Ovary (tissue), 3 donors: ENCODE data around the gene GIMD1.
A peak's percentile ranks its signal among the peaks of the same experiment; 100 is the strongest.

Experiments
- CTCF ChIP-seq, 3 donors: fragments of 450-650 bp in 2 of 3; fragments of 200-600 bp in 1 of 3; IDR thresholded peaks; one replicate each; pipeline versions ENCODE4 v1.5.1 to v1.8.0; 2016 to 2022; ENCODE audit warnings: antibody characterized with exemption in 3 of 3, mild to moderate bottlenecking in 1 of 3
- EP300 ChIP-seq: sonication (generic); formaldehyde crosslinking; IDR thresholded peaks from one replicate; pipeline ENCODE4 v1.6.1; 2017; ENCODE audit warnings: antibody characterized with exemption
- donor health status: DM: no; HTN: no; CAD: no.

- TF ChIP-seq CTCF (IDR thresholded peaks at IDR 0.05) (peak in 2 of 3 donors; percentile 15 to 43), EP300 (no peak)
Measured at GRCh38 chr4:106369456-106370060, 980 bp upstream of the GIMD1 start.
